ENCODE results near the gene TOP2A.

The TOP2A gene

GRCh38 chr17:40356990-40357881, 60.5 kb downstream of the TOP2A start:
- no peak for DNase-seq

GRCh38 chr17:40355804-40356758, 61.6 kb downstream of the TOP2A start:
- no peak for DNase-seq

- no peak for DNase-seq
Observed at GRCh38 chr17:40355123-40355803, 62.4 kb downstream of the TOP2A start.

GRCh38 chr17:40354221-40355122, 63.2 kb downstream of the TOP2A start:
- no peak for DNase-seq

GRCh38 chr17:40352779-40353394, 64.8 kb downstream of the TOP2A start:
- no peak for DNase-seq

- no peak for DNase-seq
Observed at GRCh38 chr17:40352237-40352778, 65.4 kb downstream of the TOP2A start.

GRCh38 chr17:40351359-40352236, 66.1 kb downstream of the TOP2A start:
- DNase-seq, result no peak

GRCh38 chr17:40350689-40351358, 66.9 kb downstream of the TOP2A start:
- DNase-seq, result no peak

- no peak for DNase-seq
Observed at GRCh38 chr17:40349895-40350688, 67.6 kb downstream of the TOP2A start.

- DNase-seq, result no peak
Observed at GRCh38 chr17:40349477-40349894, 68.2 kb downstream of the TOP2A start.

- DNase-seq, result no peak
Observed at GRCh38 chr17:40348562-40349476, 68.9 kb downstream of the TOP2A start.

GRCh38 chr17:40348136-40348504, 69.6 kb downstream of the TOP2A start:
- no peak for DNase-seq

- DNase-seq, result no peak
Observed at GRCh38 chr17:40347319-40348135, 70.2 kb downstream of the TOP2A start.

GRCh38 chr17:40346765-40347158, 70.9 kb downstream of the TOP2A start:
- no peak for DNase-seq

GRCh38 chr17:40345994-40346764, 71.5 kb downstream of the TOP2A start:
- no peak for DNase-seq

All from NCI-H187 (cell line).